ENCODE data around the gene ANK3. TPM values are rescaled to one million over a fixed set of nuclear protein-coding genes. Genes with fewer than 3 reads are reported as not detected.

Gene ANK3
- total RNA-seq, 1 experiment from 2014 or later, result 29.8 TPM

- BruUV-seq (replicated peaks), result no TSS peak
- H3K9me3 Mint-ChIP-seq (ENCODE audit: low read depth, unreplicated experiment), result no peaks in the 10 kb centered on the region
- no peaks in the 10 kb centered on the region for H3K36me3 Mint-ChIP-seq (ENCODE audit: insufficient read depth, unreplicated experiment)
- DNase-seq, result peak; percentile 6
- no peak overlapping the region for H3K4me3 Mint-ChIP-seq (ENCODE audit: low read depth, unreplicated experiment)
- no peak overlapping the region for H3K27ac Mint-ChIP-seq (ENCODE audit: unreplicated experiment)
- intact Hi-C loops (cut with micrococcal nuclease; ENCODE audit: unreplicated experiment), result loop anchor here (5.0 kb wide), 1 partner anchor 47 kb away; no protein-coding TSS in a partner anchor
- TF ChIP-seq CTCF (IDR thresholded peaks at IDR 0.05; ENCODE audit: unreplicated experiment), result no peak
- no peaks in the 10 kb centered on the region for H3K27me3 Mint-ChIP-seq (ENCODE audit: unreplicated experiment)
- CTCF ChIA-PET, result interaction anchor here (1.1 to 1.2 kb wide), 3 partner anchors 11 to 120 kb away, joined by 3 to 5 read pairs (median 4); no protein-coding TSS in a partner anchor
- peaks cover 57% of the 10 kb centered on the region for H3K4me1 Mint-ChIP-seq (ENCODE audit: low read depth, unreplicated experiment)
These were observed 154.7 kb downstream of the ANK3 start for GRCh38 chr10:60235001-60235400.

GRCh38 chr10:60234551-60234950 lies 155.1 kb downstream of the ANK3 start:
- no peaks in the 10 kb centered on the region for H3K27me3 Mint-ChIP-seq (ENCODE audit: unreplicated experiment)
- H3K9me3 Mint-ChIP-seq (ENCODE audit: low read depth, unreplicated experiment), result no peaks in the 10 kb centered on the region
- no peak for TF ChIP-seq CTCF (IDR thresholded peaks at IDR 0.05; ENCODE audit: unreplicated experiment)
- BruUV-seq (replicated peaks), result no TSS peak
- H3K4me1 Mint-ChIP-seq (ENCODE audit: low read depth, unreplicated experiment), result peaks cover 57% of the 10 kb centered on the region
- CTCF ChIA-PET, result interaction anchor here (1.0 to 1.2 kb wide), 4 partner anchors 11 to 120 kb away, joined by 3 to 5 read pairs (median 4); no protein-coding TSS in a partner anchor
- no peak overlapping the region for H3K27ac Mint-ChIP-seq (ENCODE audit: unreplicated experiment)
- intact Hi-C loops (cut with micrococcal nuclease; ENCODE audit: unreplicated experiment), result no loop called here
- DNase-seq, result no peak
- no peaks in the 10 kb centered on the region for H3K36me3 Mint-ChIP-seq (ENCODE audit: insufficient read depth, unreplicated experiment)
- no peak overlapping the region for H3K4me3 Mint-ChIP-seq (ENCODE audit: low read depth, unreplicated experiment)

- BruUV-seq (replicated peaks), result no TSS peak
- H3K4me1 Mint-ChIP-seq (ENCODE audit: low read depth, unreplicated experiment), result peaks cover 28% of the 10 kb centered on the region
- CTCF ChIA-PET, result no interaction called here
- intact Hi-C loops (cut with micrococcal nuclease; ENCODE audit: unreplicated experiment), result no loop called here
- no peaks in the 10 kb centered on the region for H3K9me3 Mint-ChIP-seq (ENCODE audit: low read depth, unreplicated experiment)
- H3K36me3 Mint-ChIP-seq (ENCODE audit: insufficient read depth, unreplicated experiment), result no peaks in the 10 kb centered on the region
- TF ChIP-seq CTCF (IDR thresholded peaks at IDR 0.05; ENCODE audit: unreplicated experiment), result no peak
- H3K27ac Mint-ChIP-seq (ENCODE audit: unreplicated experiment), result no peak overlapping the region
- H3K27me3 Mint-ChIP-seq (ENCODE audit: unreplicated experiment), result no peaks in the 10 kb centered on the region
- no peak for DNase-seq
- no peak overlapping the region for H3K4me3 Mint-ChIP-seq (ENCODE audit: low read depth, unreplicated experiment)
These were observed 158.8 kb downstream of the ANK3 start for GRCh38 chr10:60230892-60231291.

GRCh38 chr10:60224066-60224705 lies 165.5 kb downstream of the ANK3 start:
- Mint-ChIP-seq H3K27me3 (ENCODE audit: unreplicated experiment) (no peaks in the 10 kb centered on the region), H3K36me3 (ENCODE audit: insufficient read depth, unreplicated experiment) (no peaks in the 10 kb centered on the region), H3K9me3 (ENCODE audit: low read depth, unreplicated experiment) (no peaks in the 10 kb centered on the region), H3K4me3 (ENCODE audit: low read depth, unreplicated experiment) (no peak overlapping the region), H3K4me1 (ENCODE audit: low read depth, unreplicated experiment) (no peaks in the 10 kb centered on the region), H3K27ac (ENCODE audit: unreplicated experiment) (no peak overlapping the region)
- no peak for DNase-seq
- TF ChIP-seq CTCF (IDR thresholded peaks at IDR 0.05; ENCODE audit: unreplicated experiment), result no peak
- intact Hi-C loops (cut with micrococcal nuclease; ENCODE audit: unreplicated experiment), result no loop called here
- CTCF ChIA-PET, result interaction anchor here (0.5 to 1.1 kb wide), 2 partner anchors 10 to 242 kb away, joined by 3 to 4 read pairs; no protein-coding TSS in a partner anchor
- BruUV-seq (replicated peaks), result no TSS peak
